ENCODE results near the gene AMOTL1. TPM values are rescaled to one million over a fixed set of nuclear protein-coding genes. Genes with fewer than 3 reads are reported as not detected.

Gene AMOTL1
- polyA plus RNA-seq (2011; rRNA removed) (40.5 and 43.7 TPM in 2 replicates), polyA minus RNA-seq (2011; rRNA and poly(A)+ RNA removed) (92.4 and 95.9 TPM in 2 replicates)

DNA sequence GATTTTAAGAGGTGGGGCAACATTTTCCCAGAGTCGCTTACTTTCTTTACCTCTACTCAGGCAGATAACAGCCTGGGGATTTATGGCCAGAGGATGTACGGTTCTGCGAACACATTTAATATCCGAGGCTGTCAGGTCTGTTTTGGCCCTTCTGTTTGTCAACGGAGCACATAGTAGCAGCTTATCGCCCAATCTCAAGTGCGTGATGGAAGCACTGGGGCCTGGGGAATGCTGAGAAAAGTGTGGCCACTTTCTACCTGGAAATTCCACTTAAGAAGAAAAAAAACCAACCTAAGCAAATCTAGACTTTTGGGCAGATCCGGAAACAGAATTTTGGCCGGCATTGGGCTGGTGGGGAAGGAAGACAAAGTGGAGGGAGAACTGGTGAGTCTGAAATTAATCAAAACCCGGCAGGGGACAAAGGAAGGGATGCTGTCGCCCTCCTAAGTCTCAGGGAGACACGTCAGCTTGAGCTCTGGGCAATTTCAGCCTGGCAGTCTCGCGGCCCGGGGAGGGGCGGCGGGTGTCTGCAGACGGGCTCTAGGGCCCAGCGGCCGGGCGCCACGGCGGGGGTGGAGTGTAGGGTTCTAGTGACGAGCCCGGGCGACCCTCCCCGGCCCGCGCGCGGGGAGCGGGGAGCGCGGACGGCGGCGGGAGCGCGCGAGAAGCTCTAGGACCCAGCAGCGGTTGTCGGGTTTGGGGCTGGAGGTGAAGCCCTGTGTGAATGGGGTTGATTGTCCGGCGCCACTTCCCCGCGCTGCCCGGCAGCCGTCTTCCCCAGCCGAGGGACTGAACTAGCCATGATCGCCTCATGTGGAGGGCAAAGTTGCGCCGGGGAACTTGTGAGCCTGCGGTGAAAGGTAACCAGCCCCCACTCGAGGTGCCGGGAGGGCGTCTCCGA is at the start of gene AMOTL1:
TSS of gene AMOTL1 (plus strand) at position 656 of the 901 bp plus-strand sequence. CDS start at position 812, 156 bp downstream.
- TF ChIP-seq, protein P1, sequence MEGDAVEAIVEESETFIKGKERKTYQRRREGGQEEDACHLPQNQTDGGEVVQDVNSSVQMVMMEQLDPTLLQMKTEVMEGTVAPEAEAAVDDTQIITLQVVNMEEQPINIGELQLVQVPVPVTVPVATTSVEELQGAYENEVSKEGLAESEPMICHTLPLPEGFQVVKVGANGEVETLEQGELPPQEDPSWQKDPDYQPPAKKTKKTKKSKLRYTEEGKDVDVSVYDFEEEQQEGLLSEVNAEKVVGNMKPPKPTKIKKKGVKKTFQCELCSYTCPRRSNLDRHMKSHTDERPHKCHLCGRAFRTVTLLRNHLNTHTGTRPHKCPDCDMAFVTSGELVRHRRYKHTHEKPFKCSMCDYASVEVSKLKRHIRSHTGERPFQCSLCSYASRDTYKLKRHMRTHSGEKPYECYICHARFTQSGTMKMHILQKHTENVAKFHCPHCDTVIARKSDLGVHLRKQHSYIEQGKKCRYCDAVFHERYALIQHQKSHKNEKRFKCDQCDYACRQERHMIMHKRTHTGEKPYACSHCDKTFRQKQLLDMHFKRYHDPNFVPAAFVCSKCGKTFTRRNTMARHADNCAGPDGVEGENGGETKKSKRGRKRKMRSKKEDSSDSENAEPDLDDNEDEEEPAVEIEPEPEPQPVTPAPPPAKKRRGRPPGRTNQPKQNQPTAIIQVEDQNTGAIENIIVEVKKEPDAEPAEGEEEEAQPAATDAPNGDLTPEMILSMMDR (IDR thresholded peaks at IDR 0.05; ENCODE audit: low read depth, low read length) = no peak
- H3K4me3 ChIP-seq (ENCODE audit: low read depth, low read length) = peak within 1 kb of the TSS; percentile 95
- POLR2A ChIA-PET = interaction anchor here (0.7 to 1.2 kb wide), 6 partner anchors 26 to 155 kb away, joined by 3 to 5 read pairs (median 4); no protein-coding TSS in a partner anchor
- peak within 1 kb of the TSS; percentile 75 for H3K27ac ChIP-seq (ENCODE audit: low read depth, low read length)
- H3K27me3 ChIP-seq (ENCODE audit: control insufficient read depth, insufficient read depth, low read length) = no peaks in the 10 kb centered on the region
- peak; percentile 33 for DNase-seq (ENCODE audit: low read depth, low spot score)
- peaks cover 4% of the 10 kb centered on the region; the same call in 1 of the 2 replicates for H3K9me3 ChIP-seq (ENCODE audit: control insufficient read depth, insufficient read depth, low read length)
- CTCF ChIA-PET = interaction anchor here (0.5 kb wide), 1 partner anchor 145 kb away, joined by 3 read pairs; no protein-coding TSS in a partner anchor

GRCh38 chr11:94719876-94720275 is 48.3 kb upstream of the AMOTL1 start:
- DNase-seq (ENCODE audit: low read depth, low spot score) = no peak
- Histone ChIP-seq H3K27me3 (ENCODE audit: control insufficient read depth, insufficient read depth, low read length) (peaks cover 12% of the 10 kb centered on the region), H3K4me3 (ENCODE audit: low read depth, low read length) (no peak overlapping the region), H3K9me3 (ENCODE audit: control insufficient read depth, insufficient read depth, low read length) (no peaks in the 10 kb centered on the region), H3K27ac (ENCODE audit: low read depth, low read length) (no peak overlapping the region)
- ChIA-PET POLR2A (no interaction called here), CTCF (no interaction called here)
- TF ChIP-seq, protein P1 (IDR thresholded peaks at IDR 0.05; ENCODE audit: low read depth, low read length) = no peak

- Histone ChIP-seq H3K27me3 (ENCODE audit: control insufficient read depth, insufficient read depth, low read length) (peaks cover 6% of the 10 kb centered on the region), H3K9me3 (ENCODE audit: control insufficient read depth, insufficient read depth, low read length) (no peaks in the 10 kb centered on the region), H3K4me3 (ENCODE audit: low read depth, low read length) (no peak overlapping the region), H3K27ac (ENCODE audit: low read depth, low read length) (no peak overlapping the region)
- POLR2A ChIA-PET = no interaction called here
- no peak for DNase-seq (ENCODE audit: low read depth, low spot score)
- TF ChIP-seq, protein P1 (IDR thresholded peaks at IDR 0.05; ENCODE audit: low read depth, low read length) = no peak
- CTCF ChIA-PET = no interaction called here
Measured at GRCh38 chr11:94721565-94722292, 46.4 kb upstream of the AMOTL1 start.

GRCh38 chr11:94722735-94723134 is 45.4 kb upstream of the AMOTL1 start:
- ChIA-PET POLR2A (no interaction called here), CTCF (no interaction called here)
- Histone ChIP-seq H3K27me3 (ENCODE audit: control insufficient read depth, insufficient read depth, low read length) (peaks cover 5% of the 10 kb centered on the region), H3K9me3 (ENCODE audit: control insufficient read depth, insufficient read depth, low read length) (no peaks in the 10 kb centered on the region), H3K27ac (ENCODE audit: low read depth, low read length) (no peak overlapping the region), H3K4me3 (ENCODE audit: low read depth, low read length) (no peak overlapping the region)
- TF ChIP-seq, protein P1 (IDR thresholded peaks at IDR 0.05; ENCODE audit: low read depth, low read length) = no peak
- DNase-seq (ENCODE audit: low read depth, low spot score) = no peak

Data from AG04450 (cell line).